ENCODE measurements around the gene DHX35.

Gene DHX35, protein sequence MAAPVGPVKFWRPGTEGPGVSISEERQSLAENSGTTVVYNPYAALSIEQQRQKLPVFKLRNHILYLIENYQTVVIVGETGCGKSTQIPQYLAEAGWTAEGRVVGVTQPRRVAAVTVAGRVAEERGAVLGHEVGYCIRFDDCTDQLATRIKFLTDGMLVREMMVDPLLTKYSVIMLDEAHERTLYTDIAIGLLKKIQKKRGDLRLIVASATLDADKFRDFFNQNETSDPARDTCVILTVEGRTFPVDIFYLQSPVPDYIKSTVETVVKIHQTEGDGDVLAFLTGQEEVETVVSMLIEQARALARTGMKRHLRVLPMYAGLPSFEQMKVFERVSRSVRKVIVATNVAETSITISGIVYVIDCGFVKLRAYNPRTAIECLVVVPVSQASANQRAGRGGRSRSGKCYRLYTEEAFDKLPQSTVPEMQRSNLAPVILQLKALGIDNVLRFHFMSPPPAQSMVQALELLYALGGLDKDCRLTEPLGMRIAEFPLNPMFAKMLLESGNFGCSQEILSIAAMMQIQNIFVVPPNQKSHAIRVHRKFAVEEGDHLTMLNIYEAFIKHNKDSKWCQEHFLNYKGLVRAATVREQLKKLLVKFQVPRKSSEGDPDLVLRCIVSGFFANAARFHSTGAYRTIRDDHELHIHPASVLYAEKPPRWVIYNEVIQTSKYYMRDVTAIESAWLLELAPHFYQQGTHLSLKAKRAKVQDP

DNA sequence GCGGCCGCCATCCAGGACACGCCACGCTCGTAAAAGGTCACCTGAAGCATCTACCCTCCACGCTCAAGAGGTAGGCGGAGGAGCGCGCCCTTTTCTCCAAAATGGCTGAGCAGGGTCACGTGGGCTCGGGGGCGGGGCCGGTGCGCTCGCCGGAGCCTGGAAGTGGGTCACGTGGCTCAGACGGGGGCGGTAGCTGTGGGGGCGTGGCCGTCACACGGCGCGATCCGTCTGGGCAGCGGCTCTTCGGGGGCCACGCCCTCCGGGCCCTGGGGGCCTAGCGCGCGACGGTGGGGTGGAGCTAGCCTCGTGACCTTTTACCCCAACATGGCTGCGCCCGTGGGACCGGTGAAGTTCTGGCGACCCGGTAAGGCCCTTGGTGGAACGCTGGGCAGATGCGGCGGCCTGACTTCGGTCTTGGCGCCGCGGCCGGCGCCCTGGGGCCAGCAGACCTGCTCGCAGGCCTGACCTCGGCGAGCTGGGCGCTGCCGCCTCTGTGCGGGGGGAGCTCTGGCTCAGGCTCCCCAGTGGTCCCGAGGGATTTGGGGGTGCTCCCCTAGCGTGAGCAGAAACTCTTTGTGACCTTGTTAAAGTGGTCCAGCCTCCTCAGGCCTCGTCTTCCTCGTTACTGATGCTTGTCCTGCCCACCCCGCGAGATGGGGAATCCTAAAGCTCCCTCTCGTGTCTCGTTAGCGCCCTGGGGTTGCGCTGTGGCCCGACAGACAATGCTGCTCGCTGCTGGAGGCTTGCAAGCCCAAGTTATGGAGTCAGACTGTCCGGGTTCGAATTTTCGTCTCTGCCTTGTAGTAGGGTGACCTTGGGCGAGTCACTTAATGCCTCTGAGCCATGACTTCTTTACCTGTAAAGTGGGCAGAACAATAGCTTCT is at the start of gene DHX35:
TSS of gene DHX35 (plus strand) at position 301 of the 884 bp plus-strand sequence. CDS start at position 325, 24 bp downstream.
- H3K9me3 ChIP-seq (ENCODE audit: insufficient read depth, low read depth, low read length): no peaks in the 10 kb centered on the region

DNA sequence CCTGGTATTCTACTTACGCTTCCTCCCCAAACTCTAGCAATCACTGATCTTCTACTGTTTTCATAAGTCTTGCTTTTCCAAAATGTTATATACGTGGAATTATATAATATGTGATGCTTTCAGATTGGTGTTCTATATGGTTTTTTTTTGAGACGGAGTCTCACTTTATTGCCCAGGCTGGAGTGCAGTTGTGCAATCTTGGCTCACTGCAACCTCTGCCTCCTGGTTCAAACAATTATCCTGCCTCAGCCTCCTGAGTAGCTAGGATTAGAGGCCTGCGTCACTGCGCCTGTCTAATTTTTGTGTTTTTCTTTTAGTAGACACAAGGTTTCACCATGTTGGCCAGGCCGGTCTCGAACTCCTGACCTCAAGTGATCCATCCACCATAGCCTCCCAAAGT is 46.8 kb upstream of the DHX35 start:
- Histone ChIP-seq H3K9me3 (ENCODE audit: insufficient read depth, low read depth, low read length) (no peaks in the 10 kb centered on the region), H3K4me3 (ENCODE audit: low read length) (no peak overlapping the region), H3K4me1 (ENCODE audit: insufficient read depth, low read length) (no peaks in the 10 kb centered on the region), H3K27ac (ENCODE audit: low read length) (no peak overlapping the region), H3K36me3 (ENCODE audit: insufficient read depth, low read depth, low read length) (no peaks in the 10 kb centered on the region), H3K27me3 (ENCODE audit: insufficient read depth, low read length) (no peaks in the 10 kb centered on the region), H3K9ac (ENCODE audit: low read depth, low read length) (no peak overlapping the region)

More for the DNA sequence above, at the start of gene DHX35:
- Histone ChIP-seq H3K4me3 (ENCODE audit: low read length) (peak within 1 kb of the TSS; percentile 96), H3K36me3 (ENCODE audit: insufficient read depth, low read depth, low read length) (peaks cover 23% of the 10 kb centered on the region; the same call in 1 of the 2 replicates), H3K9ac (ENCODE audit: low read depth, low read length) (peak within 1 kb of the TSS; percentile 99), H3K27me3 (ENCODE audit: insufficient read depth, low read length) (no peaks in the 10 kb centered on the region), H3K4me1 (ENCODE audit: insufficient read depth, low read length) (peaks cover 9% of the 10 kb centered on the region; the same call in 1 of the 2 replicates), H3K27ac (ENCODE audit: low read length) (peak within 1 kb of the TSS; percentile 99)

DNA sequence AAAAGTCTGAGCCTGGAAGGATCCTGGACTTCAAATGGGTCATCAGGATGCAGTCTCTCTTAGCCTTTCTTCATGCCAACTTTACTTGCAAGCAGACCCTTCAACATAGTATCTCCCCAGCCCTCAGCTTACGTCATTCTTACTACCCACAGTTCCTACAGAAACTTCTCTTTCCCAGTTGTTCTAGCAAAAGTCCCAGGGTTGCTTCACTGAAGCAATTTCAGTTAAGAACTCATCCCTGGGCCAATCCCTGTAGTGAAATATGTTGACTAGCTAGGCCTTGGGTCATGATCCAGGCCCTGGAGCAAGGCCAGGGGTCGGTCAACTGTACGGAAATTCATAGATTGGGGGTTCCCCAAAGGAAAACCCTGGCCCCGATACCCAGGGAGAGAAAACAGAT is 44.5 kb upstream of the DHX35 start:
- no peak overlapping the region for H3K27ac ChIP-seq (ENCODE audit: low read length)
- no peaks in the 10 kb centered on the region for H3K9me3 ChIP-seq (ENCODE audit: insufficient read depth, low read depth, low read length)
- H3K9ac ChIP-seq (ENCODE audit: low read depth, low read length): no peak overlapping the region
- no peak overlapping the region for H3K4me3 ChIP-seq (ENCODE audit: low read length)
- no peaks in the 10 kb centered on the region for H3K27me3 ChIP-seq (ENCODE audit: insufficient read depth, low read length)
- H3K4me1 ChIP-seq (ENCODE audit: insufficient read depth, low read length): no peaks in the 10 kb centered on the region
- no peaks in the 10 kb centered on the region for H3K36me3 ChIP-seq (ENCODE audit: insufficient read depth, low read depth, low read length)

DNA sequence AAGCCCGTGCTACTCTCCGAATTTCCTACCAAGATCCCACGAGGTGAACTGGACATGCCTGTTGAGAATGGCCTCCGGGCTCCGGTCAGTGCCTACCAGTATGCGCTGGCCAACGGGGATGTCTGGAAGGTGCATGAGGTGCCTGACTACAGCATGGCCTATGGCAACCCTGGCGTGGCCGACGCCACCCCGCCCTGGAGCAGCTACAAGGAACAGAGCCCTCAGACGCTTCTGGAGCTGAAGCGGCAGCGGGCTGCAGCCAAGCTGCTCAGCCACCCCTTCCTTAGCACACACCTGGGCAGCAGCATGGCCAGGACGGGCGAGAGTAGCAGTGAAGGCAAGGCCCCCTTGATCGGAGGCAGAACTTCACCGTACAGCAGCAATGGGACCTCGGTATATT is 44.0 kb upstream of the DHX35 start:
- no peaks in the 10 kb centered on the region for H3K4me1 ChIP-seq (ENCODE audit: insufficient read depth, low read length)
- no peaks in the 10 kb centered on the region for H3K27me3 ChIP-seq (ENCODE audit: insufficient read depth, low read length)
- no peak overlapping the region for H3K4me3 ChIP-seq (ENCODE audit: low read length)
- no peak overlapping the region for H3K9ac ChIP-seq (ENCODE audit: low read depth, low read length)
- no peaks in the 10 kb centered on the region for H3K9me3 ChIP-seq (ENCODE audit: insufficient read depth, low read depth, low read length)
- H3K27ac ChIP-seq (ENCODE audit: low read length): no peak overlapping the region
- H3K36me3 ChIP-seq (ENCODE audit: insufficient read depth, low read depth, low read length): no peaks in the 10 kb centered on the region

DNA sequence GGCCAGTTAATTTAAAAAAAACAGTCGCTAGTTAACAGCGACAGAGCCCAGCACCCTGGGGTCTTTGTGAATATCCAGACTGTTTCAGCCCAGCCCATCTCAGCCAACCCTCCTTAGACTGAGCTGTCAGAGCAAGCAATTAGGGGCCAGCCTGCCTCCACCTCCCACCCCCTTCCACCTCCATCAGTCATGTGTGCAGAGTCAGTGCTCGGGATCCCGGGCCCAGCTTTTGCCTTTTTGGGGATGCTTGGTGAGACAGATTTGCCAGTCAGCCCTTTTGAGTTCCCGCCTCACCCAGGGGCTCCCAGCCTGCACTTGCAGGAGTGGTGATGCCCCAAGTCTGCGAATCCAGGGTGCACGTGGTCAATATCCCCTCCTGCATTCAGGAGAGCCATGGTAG is 42.5 kb upstream of the DHX35 start:
- Histone ChIP-seq H3K9me3 (ENCODE audit: insufficient read depth, low read depth, low read length) (no peaks in the 10 kb centered on the region), H3K9ac (ENCODE audit: low read depth, low read length) (no peak overlapping the region), H3K4me3 (ENCODE audit: low read length) (no peak overlapping the region), H3K4me1 (ENCODE audit: insufficient read depth, low read length) (no peaks in the 10 kb centered on the region), H3K27ac (ENCODE audit: low read length) (no peak overlapping the region), H3K27me3 (ENCODE audit: insufficient read depth, low read length) (no peaks in the 10 kb centered on the region), H3K36me3 (ENCODE audit: insufficient read depth, low read depth, low read length) (no peaks in the 10 kb centered on the region)

DNA sequence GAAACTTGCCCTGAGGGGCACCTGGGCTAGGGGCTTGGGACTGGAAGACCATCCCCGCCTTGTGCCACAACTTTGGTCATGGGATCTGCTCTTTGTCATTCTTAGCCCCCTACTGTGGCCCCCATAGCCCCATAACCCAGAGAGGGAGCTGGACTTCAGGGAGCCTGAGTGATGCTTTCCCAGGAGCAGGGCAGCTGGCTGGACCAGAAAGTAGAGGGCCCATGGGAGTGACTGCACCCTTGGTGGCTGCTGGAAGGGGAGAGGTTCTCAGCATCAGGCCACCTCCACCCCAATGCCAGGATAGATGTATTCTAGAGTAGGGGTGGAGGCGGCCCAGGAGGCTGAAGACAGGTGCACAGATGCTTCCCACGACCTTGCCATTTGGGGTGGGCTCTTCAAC is 41.7 kb upstream of the DHX35 start:
- Histone ChIP-seq H3K27me3 (ENCODE audit: insufficient read depth, low read length) (no peaks in the 10 kb centered on the region), H3K9me3 (ENCODE audit: insufficient read depth, low read depth, low read length) (no peaks in the 10 kb centered on the region), H3K36me3 (ENCODE audit: insufficient read depth, low read depth, low read length) (no peaks in the 10 kb centered on the region), H3K4me1 (ENCODE audit: insufficient read depth, low read length) (no peaks in the 10 kb centered on the region), H3K4me3 (ENCODE audit: low read length) (no peak overlapping the region), H3K27ac (ENCODE audit: low read length) (no peak overlapping the region), H3K9ac (ENCODE audit: low read depth, low read length) (no peak overlapping the region)

DNA sequence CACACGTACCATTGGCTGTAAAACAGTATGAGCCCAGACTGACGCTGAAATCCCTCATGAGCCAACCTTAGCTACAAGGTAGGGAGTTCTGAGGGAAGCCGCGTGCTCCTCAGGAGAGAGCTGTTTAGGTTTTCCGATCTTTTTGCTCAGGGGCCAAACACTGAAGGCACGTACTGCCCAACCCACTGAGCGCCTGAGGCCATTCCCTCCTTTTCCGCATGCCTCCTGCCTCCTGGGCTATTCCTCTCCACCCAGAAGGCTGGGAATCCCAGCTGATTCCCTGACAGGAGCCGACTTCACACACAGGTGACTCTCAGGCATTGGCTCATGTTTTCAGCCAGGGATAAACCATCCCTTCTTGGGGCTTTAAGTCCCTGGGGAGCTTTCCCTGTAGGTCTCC is 41.3 kb upstream of the DHX35 start:
- Histone ChIP-seq H3K9ac (ENCODE audit: low read depth, low read length) (no peak overlapping the region), H3K4me1 (ENCODE audit: insufficient read depth, low read length) (no peaks in the 10 kb centered on the region), H3K36me3 (ENCODE audit: insufficient read depth, low read depth, low read length) (no peaks in the 10 kb centered on the region), H3K9me3 (ENCODE audit: insufficient read depth, low read depth, low read length) (no peaks in the 10 kb centered on the region), H3K4me3 (ENCODE audit: low read length) (no peak overlapping the region), H3K27me3 (ENCODE audit: insufficient read depth, low read length) (no peaks in the 10 kb centered on the region), H3K27ac (ENCODE audit: low read length) (no peak overlapping the region)

DNA sequence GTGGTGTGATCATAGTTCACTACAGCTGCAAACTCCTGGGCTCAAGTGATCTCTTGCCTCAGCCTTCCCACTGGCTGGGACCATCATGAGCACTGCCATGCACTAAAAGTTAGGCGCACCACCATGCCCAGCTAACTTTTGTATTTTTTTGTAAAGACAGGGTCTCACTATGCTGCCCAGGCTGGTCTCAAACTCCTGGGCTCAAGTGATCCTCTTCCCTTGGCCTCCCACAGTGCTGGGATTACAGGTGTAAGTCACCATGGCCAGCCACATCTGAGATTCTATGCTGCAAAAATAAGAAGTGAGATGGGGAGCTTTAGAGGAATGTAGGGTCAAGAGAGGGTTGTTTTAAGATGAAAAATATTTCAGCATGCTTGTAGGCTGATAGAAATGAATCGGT is 37.4 kb upstream of the DHX35 start:
- no peak overlapping the region for H3K9ac ChIP-seq (ENCODE audit: low read depth, low read length)
- 0 out of 2 replicates have a peak, but pooled peaks cover 8% of the 10 kb centered on the region for H3K4me1 ChIP-seq (ENCODE audit: insufficient read depth, low read length)
- no peaks in the 10 kb centered on the region for H3K27me3 ChIP-seq (ENCODE audit: insufficient read depth, low read length)
- no peak overlapping the region for H3K4me3 ChIP-seq (ENCODE audit: low read length)
- H3K9me3 ChIP-seq (ENCODE audit: insufficient read depth, low read depth, low read length): no peaks in the 10 kb centered on the region
- no peak overlapping the region for H3K27ac ChIP-seq (ENCODE audit: low read length)
- peaks cover 1% of the 10 kb centered on the region; the same call in 1 of the 2 replicates for H3K36me3 ChIP-seq (ENCODE audit: insufficient read depth, low read depth, low read length)

DNA sequence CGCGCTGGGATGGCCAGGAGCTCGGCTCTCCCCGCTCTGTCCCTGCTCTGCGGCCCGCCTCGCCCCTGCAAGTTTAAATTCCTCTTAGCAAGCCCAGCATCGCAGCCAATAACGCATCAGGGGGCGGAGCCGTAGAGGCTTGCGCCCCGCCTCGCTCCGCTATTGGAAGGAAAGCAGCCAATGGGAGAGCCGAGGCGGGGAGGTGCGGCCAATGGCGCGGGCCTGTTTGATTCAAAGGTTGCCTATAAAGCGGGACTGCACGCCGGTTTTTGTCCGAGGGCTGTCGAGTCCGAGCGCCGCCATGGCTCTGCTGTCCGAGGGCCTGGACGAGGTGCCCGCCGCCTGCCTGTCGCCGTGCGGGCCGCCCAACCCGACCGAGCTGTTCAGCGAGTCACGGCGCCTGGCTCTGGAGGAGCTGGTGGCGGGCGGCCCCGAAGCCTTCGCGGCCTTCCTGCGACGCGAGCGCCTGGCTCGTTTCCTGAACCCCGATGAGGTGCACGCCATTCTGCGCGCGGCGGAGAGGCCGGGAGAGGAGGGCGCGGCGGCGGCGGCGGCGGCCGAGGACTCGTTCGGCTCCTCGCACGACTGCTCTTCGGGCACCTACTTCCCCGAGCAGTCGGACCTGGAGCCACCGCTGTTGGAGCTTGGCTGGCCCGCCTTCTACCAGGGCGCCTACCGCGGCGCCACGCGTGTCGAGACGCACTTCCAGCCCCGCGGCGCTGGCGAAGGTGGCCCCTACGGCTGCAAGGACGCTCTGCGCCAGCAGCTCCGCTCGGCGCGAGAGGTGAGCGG is 35.8 kb upstream of the DHX35 start, which contains the start of gene FAM83D:
TSS of gene FAM83D (plus strand) at position 276 of the 792 bp plus-strand sequence. CDS start at position 302, 26 bp downstream.
- Histone ChIP-seq H3K4me3 (ENCODE audit: low read length) (peak within 1 kb of the TSS; percentile 96), H3K27me3 (ENCODE audit: insufficient read depth, low read length) (no peaks in the 10 kb centered on the region), H3K4me1 (ENCODE audit: insufficient read depth, low read length) (0 out of 2 replicates have a peak, but pooled peaks cover 8% of the 10 kb centered on the region), H3K36me3 (ENCODE audit: insufficient read depth, low read depth, low read length) (peaks cover 7% of the 10 kb centered on the region; the same call in 1 of the 2 replicates), H3K9ac (ENCODE audit: low read depth, low read length) (peak within 1 kb of the TSS; percentile 88), H3K27ac (ENCODE audit: low read length) (peak within 1 kb of the TSS; percentile 37), H3K9me3 (ENCODE audit: insufficient read depth, low read depth, low read length) (no peaks in the 10 kb centered on the region)

DNA sequence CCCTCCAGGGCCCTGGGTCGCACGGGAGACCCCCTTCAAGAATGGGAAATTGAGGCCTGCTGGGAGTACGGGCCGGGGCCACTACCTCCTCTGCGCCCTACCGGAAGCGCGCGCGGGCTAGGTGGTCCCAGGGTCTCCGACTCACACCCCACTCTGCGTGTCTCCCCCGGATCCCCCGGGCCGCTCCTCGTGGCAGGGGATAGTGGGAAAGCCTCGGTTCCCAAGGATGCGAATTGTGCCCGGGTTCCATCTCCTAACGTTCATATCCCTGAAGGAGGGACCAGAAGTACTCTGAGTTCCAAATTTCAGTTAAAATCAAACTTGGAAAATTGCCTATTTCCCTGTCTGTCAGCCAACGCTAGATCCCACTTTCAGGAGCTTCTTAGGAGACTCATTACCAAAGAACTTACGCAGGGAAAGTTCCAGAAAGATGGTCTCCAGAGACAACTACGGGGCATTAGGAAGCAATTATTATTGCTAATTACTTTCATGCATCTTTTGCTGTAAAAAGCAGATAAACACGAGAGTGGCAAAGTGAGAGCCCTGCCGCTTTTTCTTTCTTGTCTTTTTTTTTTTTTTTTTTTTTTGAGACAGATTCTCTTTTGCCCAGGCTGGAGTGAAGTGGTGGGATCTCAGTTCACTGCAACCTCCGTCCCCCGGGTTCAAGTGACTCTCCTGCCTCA is 35.1 kb upstream of the DHX35 start:
- peak overlapping the region; percentile 37 for H3K27ac ChIP-seq (ENCODE audit: low read length)
- peaks cover 7% of the 10 kb centered on the region; the same call in 1 of the 2 replicates for H3K36me3 ChIP-seq (ENCODE audit: insufficient read depth, low read depth, low read length)
- H3K9ac ChIP-seq (ENCODE audit: low read depth, low read length): peak overlapping the region; percentile 88
- 0 out of 2 replicates have a peak, but pooled peaks cover 8% of the 10 kb centered on the region for H3K4me1 ChIP-seq (ENCODE audit: insufficient read depth, low read length)
- H3K9me3 ChIP-seq (ENCODE audit: insufficient read depth, low read depth, low read length): no peaks in the 10 kb centered on the region
- H3K4me3 ChIP-seq (ENCODE audit: low read length): peak overlapping the region; percentile 96
- no peaks in the 10 kb centered on the region for H3K27me3 ChIP-seq (ENCODE audit: insufficient read depth, low read length)
